LNCAP (cell line): ENCODE data around the gene LY9.

ENCODE experiments used
- CTCF ChIP-seq: fragments of 450-650 bp; IDR thresholded peaks from 2 replicates; pipeline ENCODE4 v1.5.1; 2017; ENCODE audit warnings: mild to moderate bottlenecking

Gene LY9

GRCh38 chr1:160835751-160836150 is 39.8 kb downstream of the LY9 start:
- no peak for TF ChIP-seq CTCF

GRCh38 chr1:160836561-160836960 is 40.6 kb downstream of the LY9 start:
- no peak for TF ChIP-seq CTCF

DNA sequence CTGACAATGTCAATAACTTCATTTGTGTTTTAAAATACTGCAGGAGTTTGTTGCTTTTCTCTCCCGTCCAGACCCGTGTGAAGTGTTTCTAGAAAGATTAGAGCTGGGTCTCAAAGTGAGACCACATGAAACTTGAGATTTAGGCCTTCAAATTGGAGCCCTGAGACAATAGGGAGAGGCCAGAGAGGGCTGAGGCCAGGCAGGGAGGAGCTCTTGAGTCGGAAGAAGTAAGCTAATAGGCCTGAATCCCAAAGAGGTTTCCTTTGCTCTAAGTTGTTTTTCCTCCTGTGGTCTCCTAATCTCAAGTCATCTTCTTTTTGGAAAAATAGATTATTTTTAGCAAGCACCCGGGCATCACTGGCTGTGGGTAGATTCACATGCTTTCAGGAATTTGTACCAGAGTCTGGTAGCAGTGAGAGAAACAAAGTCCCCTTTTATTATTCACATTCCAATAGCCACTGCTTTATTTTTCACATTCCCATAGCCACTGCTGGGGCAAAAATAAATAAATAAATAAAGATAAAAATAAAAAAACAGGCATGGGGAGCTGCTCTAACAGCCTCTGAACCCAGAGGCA is 41.1 kb downstream of the LY9 start:
- TF ChIP-seq CTCF: no peak

DNA sequence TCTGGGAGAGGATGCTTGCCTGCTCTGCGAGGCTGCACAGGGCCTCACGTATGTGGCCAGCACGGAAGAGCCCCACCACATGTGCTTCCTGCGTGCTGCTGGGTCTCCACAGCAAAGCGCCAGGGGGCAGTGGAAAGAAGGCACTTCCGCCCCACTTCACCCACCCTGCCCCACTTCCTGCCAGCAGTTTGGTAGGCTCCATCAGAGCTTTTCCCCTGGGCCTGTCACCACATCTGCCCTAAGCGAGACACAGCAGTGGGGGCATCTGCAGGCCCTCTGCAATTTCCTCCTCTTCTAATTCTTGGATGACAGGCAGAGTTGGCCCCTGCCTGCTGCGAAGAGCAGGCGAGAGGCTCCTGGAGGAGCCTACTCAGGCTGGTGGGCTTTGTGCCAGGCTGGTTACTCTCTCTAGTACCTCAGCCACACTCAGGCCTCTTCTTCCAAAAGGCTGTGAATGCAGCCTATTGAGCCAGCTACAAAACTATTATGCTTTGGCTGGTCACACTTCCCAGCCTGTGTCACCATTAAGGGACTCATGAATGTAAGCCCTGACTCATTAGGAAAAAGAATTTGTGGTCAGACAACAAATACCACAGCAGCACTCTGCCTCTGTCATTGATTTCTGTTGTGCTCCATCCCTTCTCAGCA is 41.7 kb downstream of the LY9 start:
- TF ChIP-seq CTCF: no peak

DNA sequence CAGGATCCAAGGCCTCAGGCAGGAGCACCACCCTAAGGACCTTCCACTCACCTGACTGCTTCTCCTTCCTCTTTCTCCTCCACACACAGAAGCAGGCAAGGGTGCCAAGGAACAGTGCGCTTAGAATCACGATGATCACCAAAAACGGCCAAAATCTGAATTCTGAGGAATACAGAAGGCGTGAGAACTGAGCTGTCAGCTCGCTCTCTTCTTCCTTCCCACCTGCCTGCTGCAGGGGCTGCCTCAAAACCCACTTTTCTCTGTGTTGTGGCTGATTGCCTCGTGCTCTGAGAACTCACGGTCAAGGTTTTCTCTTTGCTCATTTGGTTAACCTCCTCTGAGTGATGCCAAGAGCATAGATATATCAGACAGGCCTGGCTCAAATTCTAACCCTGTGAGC is 42.9 kb downstream of the LY9 start:
- TF ChIP-seq CTCF: no peak

GRCh38 chr1:160839746-160840145 is 43.8 kb downstream of the LY9 start:
- no peak for TF ChIP-seq CTCF

DNA sequence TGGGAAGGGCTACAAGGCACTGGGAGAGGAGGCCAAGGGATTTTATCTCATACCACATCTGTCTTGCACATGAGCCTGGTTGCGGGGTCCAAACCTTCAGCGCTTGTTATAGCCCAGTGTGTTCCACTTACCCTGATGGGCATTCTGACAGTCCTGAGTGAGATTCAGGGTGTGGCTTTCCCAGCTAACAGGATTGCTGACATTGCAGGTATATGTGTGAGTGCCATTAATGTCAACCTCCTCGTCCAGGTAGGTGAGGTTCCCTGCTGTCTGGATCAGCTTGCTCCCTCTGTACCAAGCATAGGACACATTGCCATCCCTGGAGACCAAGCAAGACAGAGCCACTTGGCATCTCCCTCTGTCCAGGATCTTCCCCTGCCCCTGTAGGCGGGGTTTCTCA is 45.1 kb downstream of the LY9 start:
- no peak for TF ChIP-seq CTCF
